Stimulated activated memory B cell treated with anti-CD40 and anti-IgM and Interleukin-4, amounts not matched to agents 10 μg/mL and 1 μg/mL and 100 μg/mL, for 72 hours (primary cell): ENCODE results near the gene KDM4B.

ENCODE experiments used
- ATAC-seq: fragments of 150-1000 bp; cut with Tn5 transposase; 2 replicates; pipeline ENCODE4 v1.10.0; 2021
- H3K27ac Mint-ChIP-seq: one replicate; pipeline ENCODE4 v1.8.0; 2022; ENCODE audit warnings: mild to moderate bottlenecking, mixed read lengths
- H3K27me3 Mint-ChIP-seq: one replicate; pipeline ENCODE4 v1.8.0; 2022; ENCODE audit warnings: mixed read lengths
- H3K36me3 Mint-ChIP-seq: one replicate; pipeline ENCODE4 v1.8.0; 2022; ENCODE audit warnings: mixed read lengths
- H3K4me1 Mint-ChIP-seq: one replicate; pipeline ENCODE4 v1.8.0; 2022; ENCODE audit warnings: mixed read lengths
- H3K4me3 Mint-ChIP-seq: one replicate; pipeline ENCODE4 v1.8.0; 2022; ENCODE audit warnings: mild to moderate bottlenecking, moderate library complexity, mixed read lengths
- H3K9me3 Mint-ChIP-seq: one replicate; pipeline ENCODE4 v1.8.0; 2022; ENCODE audit warnings: mixed read lengths

KDM4B gene

DNA sequence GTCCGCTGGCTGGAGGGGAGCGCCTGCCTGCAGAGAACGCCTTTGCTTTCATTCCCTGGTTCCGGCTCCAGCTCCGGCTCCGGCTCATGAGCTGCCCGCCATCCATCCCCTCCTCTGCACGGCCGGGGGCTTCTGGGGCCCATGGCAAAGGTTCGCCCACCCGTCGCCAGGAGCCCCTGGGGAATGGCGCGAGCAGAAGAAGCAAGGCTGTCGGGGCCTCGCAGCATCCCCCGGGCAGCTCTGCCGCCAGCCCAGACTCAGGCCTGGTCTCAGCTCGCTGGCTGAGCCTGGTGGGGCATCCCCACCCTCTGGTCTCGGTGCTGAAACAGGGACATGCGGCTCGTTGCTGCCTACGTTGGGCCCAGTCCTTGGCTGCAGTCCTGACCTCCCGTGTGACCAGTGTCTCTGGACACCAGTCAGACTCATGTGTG lies 96.8 kb downstream of the KDM4B start:
- Mint-ChIP-seq H3K27ac (no peak overlapping the region), H3K4me3 (no peak overlapping the region), H3K36me3 (peaks cover 36% of the 10 kb centered on the region), H3K27me3 (no peaks in the 10 kb centered on the region), H3K9me3 (peaks cover 8% of the 10 kb centered on the region), H3K4me1 (peaks cover 9% of the 10 kb centered on the region)
- ATAC-seq = no peak

- Mint-ChIP-seq H3K4me1 (peaks cover 18% of the 10 kb centered on the region), H3K27me3 (no peaks in the 10 kb centered on the region), H3K4me3 (no peak overlapping the region), H3K36me3 (peaks cover 27% of the 10 kb centered on the region), H3K27ac (no peak overlapping the region), H3K9me3 (peaks cover 8% of the 10 kb centered on the region)
- ATAC-seq = peak; percentile 6
These were observed 97.9 kb downstream of the KDM4B start for GRCh38 chr19:5066768-5067167.

- peaks cover 4% of the 10 kb centered on the region for H3K9me3 Mint-ChIP-seq
- no peak overlapping the region for H3K27ac Mint-ChIP-seq
- no peak for ATAC-seq
- H3K36me3 Mint-ChIP-seq = peaks cover 19% of the 10 kb centered on the region
- H3K27me3 Mint-ChIP-seq = no peaks in the 10 kb centered on the region
- no peak overlapping the region for H3K4me3 Mint-ChIP-seq
- peaks cover 24% of the 10 kb centered on the region for H3K4me1 Mint-ChIP-seq
These were observed 98.8 kb downstream of the KDM4B start for GRCh38 chr19:5067678-5068077.

DNA sequence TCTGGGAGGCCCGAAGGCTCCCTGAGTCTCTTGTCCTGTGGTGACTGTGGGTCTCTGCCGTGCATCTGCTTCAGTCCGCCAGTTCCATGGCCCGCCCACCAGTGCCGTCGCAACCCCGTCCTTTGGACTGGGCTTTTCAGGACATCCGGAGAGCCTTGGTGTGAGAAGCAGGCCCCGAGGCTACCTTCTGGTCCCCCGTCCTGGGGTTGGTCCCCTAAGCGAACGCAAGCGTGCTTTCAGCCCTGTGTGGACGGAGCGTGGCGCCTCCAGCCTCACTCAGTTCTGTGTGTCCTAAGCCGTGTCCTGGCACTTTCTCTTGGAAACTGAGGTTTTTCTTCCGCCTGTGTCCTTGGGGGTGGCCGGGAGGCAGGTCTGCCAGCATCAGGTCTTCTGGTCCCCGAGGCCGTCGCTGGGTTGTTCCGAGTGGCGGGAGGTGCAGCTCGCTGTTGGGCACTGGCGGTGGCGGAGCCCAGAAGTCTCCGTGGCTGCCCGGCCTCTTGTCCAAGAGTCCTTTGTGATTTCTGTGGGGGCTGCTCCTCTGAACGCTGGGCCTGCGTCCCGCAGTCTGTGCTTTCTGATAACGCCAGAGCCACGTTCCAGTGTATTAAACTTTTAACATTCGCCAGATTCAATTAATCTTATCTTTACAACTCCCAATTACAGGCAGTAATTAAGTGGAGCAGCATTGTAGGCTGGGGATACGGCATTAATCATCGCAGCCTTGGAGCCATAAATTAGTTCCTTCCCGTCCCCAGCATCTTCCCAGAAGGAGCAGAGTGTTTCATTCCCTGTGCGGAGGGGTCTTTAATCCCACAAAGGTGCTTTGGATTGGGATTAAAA lies 99.5 kb downstream of the KDM4B start:
- no peak overlapping the region for H3K4me3 Mint-ChIP-seq
- H3K4me1 Mint-ChIP-seq = peaks cover 30% of the 10 kb centered on the region
- no peak for ATAC-seq
- no peak overlapping the region for H3K27ac Mint-ChIP-seq
- H3K9me3 Mint-ChIP-seq = no peaks in the 10 kb centered on the region
- peaks cover 11% of the 10 kb centered on the region for H3K36me3 Mint-ChIP-seq
- H3K27me3 Mint-ChIP-seq = no peaks in the 10 kb centered on the region

DNA sequence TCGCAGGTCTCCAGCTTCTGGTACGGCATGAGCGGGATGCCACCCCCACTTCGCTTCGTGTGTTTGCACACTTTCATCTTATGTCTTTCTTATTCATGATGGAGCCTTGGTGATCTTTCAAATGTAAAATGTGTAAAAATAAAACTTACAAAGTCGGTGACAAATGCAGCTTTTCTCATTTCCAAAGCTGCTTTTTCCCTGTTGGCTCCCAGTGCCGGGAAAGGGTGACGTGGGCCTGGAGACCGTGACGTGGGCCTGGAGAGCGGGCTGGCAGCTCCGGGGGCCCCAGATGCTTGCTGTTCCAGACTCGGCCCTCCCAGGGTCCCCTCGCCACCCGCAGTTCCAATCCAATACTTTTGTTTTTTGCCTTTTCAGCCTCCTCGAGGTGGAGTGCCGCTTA lies 101.4 kb downstream of the KDM4B start:
- Mint-ChIP-seq H3K27me3 (no peaks in the 10 kb centered on the region), H3K4me3 (no peak overlapping the region), H3K4me1 (peaks cover 45% of the 10 kb centered on the region), H3K9me3 (no peaks in the 10 kb centered on the region), H3K36me3 (no peaks in the 10 kb centered on the region), H3K27ac (no peak overlapping the region)
- ATAC-seq = no peak

DNA sequence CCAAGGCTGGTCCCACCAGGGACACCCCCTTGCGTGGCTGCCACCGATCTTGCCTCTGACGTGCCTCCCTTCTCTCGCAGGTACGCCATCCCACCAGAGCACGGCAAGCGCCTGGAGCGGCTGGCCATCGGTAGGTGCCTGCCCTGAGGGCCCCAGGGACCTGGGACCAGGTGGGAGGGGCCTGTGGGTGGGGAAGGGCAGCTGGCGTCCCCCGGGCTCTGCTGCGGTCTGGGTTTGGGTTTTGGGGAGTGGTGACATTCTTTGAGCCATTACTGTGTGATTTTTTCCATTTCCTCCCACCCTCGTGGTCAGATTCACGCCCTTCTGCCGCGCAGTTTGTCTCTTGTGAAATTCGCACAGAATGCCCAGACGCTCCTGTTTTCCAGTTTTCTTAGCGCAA lies 102.0 kb downstream of the KDM4B start:
- peak overlapping the region; percentile 71 for H3K27ac Mint-ChIP-seq
- peak; percentile 57 for ATAC-seq

DNA sequence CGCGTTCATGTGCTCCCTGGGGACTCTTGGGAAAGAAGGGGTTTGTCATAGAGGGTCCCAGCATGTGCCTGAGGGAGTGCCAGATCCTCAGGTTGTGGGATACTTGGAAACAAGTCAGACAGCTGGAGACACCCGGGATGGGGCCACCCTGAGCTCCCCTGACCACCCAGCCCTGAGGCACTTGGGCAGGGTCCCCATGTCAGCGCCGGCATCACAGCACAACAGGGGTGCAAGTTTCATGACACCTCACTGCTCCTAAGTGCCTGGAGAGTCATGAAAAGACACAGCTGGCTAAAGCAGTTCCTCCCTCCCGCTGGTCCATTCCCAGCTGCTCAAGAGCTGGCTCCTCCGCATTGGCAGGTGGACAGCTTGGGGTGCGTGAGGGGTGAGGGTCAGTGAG lies 102.7 kb downstream of the KDM4B start:
- ATAC-seq = no peak

More for the DNA sequence above, 102.0 kb downstream of the KDM4B start:
- peaks cover 45% of the 10 kb centered on the region for H3K4me1 Mint-ChIP-seq
- no peaks in the 10 kb centered on the region for H3K36me3 Mint-ChIP-seq
- no peaks in the 10 kb centered on the region for H3K27me3 Mint-ChIP-seq
- H3K9me3 Mint-ChIP-seq = no peaks in the 10 kb centered on the region
- H3K4me3 Mint-ChIP-seq = peak overlapping the region; percentile 58

GRCh38 chr19:5072115-5072514 lies 103.2 kb downstream of the KDM4B start:
- H3K4me3 Mint-ChIP-seq = no peak overlapping the region
- no peak for ATAC-seq
- H3K27ac Mint-ChIP-seq = no peak overlapping the region
- H3K27me3 Mint-ChIP-seq = no peaks in the 10 kb centered on the region
- no peaks in the 10 kb centered on the region for H3K36me3 Mint-ChIP-seq
- H3K9me3 Mint-ChIP-seq = no peaks in the 10 kb centered on the region
- peaks cover 45% of the 10 kb centered on the region for H3K4me1 Mint-ChIP-seq

More for the DNA sequence above, 102.7 kb downstream of the KDM4B start:
- H3K36me3 Mint-ChIP-seq = no peaks in the 10 kb centered on the region
- H3K27me3 Mint-ChIP-seq = no peaks in the 10 kb centered on the region
- peak overlapping the region; percentile 71 for H3K27ac Mint-ChIP-seq
- no peak overlapping the region for H3K4me3 Mint-ChIP-seq
- H3K4me1 Mint-ChIP-seq = peaks cover 45% of the 10 kb centered on the region
- no peaks in the 10 kb centered on the region for H3K9me3 Mint-ChIP-seq

GRCh38 chr19:5073153-5073844 lies 104.4 kb downstream of the KDM4B start:
- Mint-ChIP-seq H3K27ac (peak overlapping the region; percentile 61), H3K36me3 (no peaks in the 10 kb centered on the region), H3K9me3 (no peaks in the 10 kb centered on the region), H3K4me3 (no peak overlapping the region), H3K4me1 (peaks cover 45% of the 10 kb centered on the region), H3K27me3 (no peaks in the 10 kb centered on the region)
- no peak for ATAC-seq

DNA sequence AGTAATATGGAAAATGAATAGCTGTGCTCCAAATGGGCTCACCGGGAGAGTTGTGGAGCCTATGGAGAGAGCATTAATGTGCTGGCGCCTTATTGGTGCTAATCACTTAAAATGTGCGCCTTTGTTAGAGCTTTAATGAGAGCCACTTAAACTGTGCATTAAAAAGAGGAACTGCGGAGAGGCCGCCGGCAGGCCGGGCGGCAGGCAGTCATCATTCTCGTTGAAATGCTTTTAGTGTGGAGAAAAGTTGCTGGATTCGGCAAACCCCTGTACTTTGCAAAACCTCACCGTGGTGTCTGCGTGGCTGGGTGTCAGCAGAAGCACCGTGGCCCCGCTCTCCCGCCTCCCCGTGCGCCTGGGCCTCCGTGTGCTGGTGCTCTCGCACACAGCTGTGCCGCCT lies 105.5 kb downstream of the KDM4B start:
- H3K36me3 Mint-ChIP-seq = peaks cover 4% of the 10 kb centered on the region
- ATAC-seq = peak; percentile 63
- peak overlapping the region; percentile 42 for H3K4me3 Mint-ChIP-seq
- no peaks in the 10 kb centered on the region for H3K27me3 Mint-ChIP-seq
- H3K4me1 Mint-ChIP-seq = peaks cover 45% of the 10 kb centered on the region
- H3K27ac Mint-ChIP-seq = peak overlapping the region; percentile 61
- no peaks in the 10 kb centered on the region for H3K9me3 Mint-ChIP-seq

DNA sequence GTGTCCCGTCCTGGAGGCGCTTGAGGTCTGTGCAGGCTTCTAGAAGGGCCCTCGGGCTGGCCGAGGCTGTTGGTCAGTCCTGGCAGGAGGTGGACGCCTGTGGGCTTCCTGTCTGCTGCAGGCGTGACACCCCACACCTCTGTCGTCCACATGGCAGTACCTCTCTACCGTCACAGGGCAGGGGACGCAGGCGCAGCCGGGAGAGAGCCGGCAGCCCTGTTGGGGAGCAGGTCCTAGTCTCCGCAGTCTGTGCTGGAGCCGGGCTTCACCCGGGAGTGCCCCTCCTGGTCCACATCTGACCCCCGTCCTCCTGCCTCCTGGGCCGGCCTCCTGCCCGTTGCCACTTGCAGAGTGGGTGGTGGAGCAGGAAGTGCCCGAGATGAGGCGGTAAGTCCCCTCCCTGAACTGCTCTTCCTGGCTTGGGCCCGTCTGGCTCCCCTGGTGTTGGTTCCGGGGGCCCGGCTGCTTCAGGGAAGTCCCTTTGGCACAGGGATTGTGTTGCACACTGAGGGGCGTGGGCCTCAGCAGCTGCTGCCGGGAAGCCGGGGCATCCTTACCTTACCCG lies 106.0 kb downstream of the KDM4B start:
- ATAC-seq = no peak
- Mint-ChIP-seq H3K27me3 (no peaks in the 10 kb centered on the region), H3K27ac (peak overlapping the region; percentile 61), H3K9me3 (no peaks in the 10 kb centered on the region), H3K36me3 (peaks cover 9% of the 10 kb centered on the region), H3K4me1 (peaks cover 44% of the 10 kb centered on the region), H3K4me3 (peak overlapping the region; percentile 42)

DNA sequence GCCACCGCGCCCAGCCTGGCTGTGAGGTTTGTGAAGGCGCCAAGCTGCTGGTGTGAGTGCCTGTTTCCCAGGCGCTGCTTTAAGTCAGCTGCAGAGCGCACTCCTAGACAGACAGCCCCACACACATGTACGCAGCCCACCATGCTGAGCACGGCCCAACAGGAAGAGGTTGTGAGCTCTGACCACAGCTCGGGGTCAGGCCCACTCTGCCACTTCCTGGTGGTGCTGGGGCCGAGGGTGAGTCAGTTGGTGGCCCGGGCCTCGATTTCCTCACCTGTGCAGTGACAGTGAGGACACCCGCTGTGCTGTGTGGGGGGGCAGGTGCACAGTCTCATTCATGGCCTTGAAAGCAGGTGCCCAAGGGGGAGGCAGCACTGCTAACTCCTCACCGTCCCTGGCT lies 106.7 kb downstream of the KDM4B start:
- Mint-ChIP-seq H3K27ac (no peak overlapping the region), H3K4me3 (no peak overlapping the region), H3K4me1 (peaks cover 37% of the 10 kb centered on the region), H3K36me3 (peaks cover 16% of the 10 kb centered on the region), H3K27me3 (no peaks in the 10 kb centered on the region), H3K9me3 (no peaks in the 10 kb centered on the region)
- ATAC-seq = no peak

GRCh38 chr19:5076440-5077208 lies 107.7 kb downstream of the KDM4B start:
- no peak for ATAC-seq
- H3K4me3 Mint-ChIP-seq = no peak overlapping the region
- no peaks in the 10 kb centered on the region for H3K27me3 Mint-ChIP-seq
- H3K9me3 Mint-ChIP-seq = no peaks in the 10 kb centered on the region
- peaks cover 27% of the 10 kb centered on the region for H3K4me1 Mint-ChIP-seq
- peaks cover 25% of the 10 kb centered on the region for H3K36me3 Mint-ChIP-seq
- H3K27ac Mint-ChIP-seq = no peak overlapping the region

GRCh38 chr19:5077209-5077515 lies 108.2 kb downstream of the KDM4B start:
- H3K4me1 Mint-ChIP-seq = peaks cover 23% of the 10 kb centered on the region
- ATAC-seq = no peak
- H3K27me3 Mint-ChIP-seq = no peaks in the 10 kb centered on the region
- H3K36me3 Mint-ChIP-seq = peaks cover 26% of the 10 kb centered on the region
- no peaks in the 10 kb centered on the region for H3K9me3 Mint-ChIP-seq
- no peak overlapping the region for H3K4me3 Mint-ChIP-seq
- H3K27ac Mint-ChIP-seq = no peak overlapping the region

DNA sequence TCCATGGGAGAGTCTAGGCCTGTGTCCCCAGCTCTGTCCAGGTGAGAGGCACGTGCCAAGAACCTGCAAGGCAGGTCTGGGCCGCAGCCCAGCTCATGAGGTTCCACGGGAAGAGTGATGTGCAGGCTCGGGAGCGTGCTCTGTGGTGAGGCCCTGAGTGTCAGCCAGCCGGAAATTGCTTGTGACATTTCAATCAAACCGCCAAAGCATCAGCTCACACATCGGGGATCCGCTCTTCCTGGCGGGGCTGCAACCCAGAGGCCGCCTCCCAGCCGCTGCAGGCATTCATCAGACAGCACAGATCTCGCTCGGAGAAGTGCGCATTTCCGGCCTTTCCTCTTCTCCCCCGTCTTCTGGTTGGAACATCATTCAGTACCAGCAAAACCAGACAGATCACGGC lies 109.3 kb downstream of the KDM4B start:
- H3K27me3 Mint-ChIP-seq = no peaks in the 10 kb centered on the region
- H3K4me3 Mint-ChIP-seq = no peak overlapping the region
- no peak for ATAC-seq
- H3K4me1 Mint-ChIP-seq = peaks cover 16% of the 10 kb centered on the region
- no peaks in the 10 kb centered on the region for H3K9me3 Mint-ChIP-seq
- H3K36me3 Mint-ChIP-seq = peaks cover 29% of the 10 kb centered on the region
- H3K27ac Mint-ChIP-seq = no peak overlapping the region
